ENCODE results near the gene TBC1D4.

TBC1D4 gene

DNA sequence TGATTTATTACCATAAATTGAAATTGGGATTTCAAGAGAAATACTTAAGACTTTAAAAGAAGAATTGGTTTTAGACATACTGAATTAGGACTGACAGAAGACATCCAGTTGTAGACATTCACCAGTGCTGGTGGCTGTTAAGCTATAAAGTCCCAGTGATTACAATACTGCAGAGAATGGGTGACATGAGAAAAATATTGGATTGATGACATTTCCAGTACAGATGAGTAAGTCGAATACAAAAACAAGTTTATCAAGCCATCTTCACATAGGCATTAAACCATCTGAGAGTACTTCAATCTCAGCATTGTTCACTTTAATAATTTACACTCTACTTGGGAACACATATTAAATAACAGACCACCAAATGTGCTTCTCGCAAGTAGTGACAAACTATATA lies 66.8 kb downstream of the TBC1D4 start:
- Mint-ChIP-seq H3K36me3 (ENCODE audit: low read depth) (peaks cover 3% of the 10 kb centered on the region), H3K27ac (peak overlapping the region; percentile 58 to 82 (median 67)), H3K4me1 (peaks cover 64% of the 10 kb centered on the region), H3K9me3 (no peaks in the 10 kb centered on the region), H3K4me3 (peak overlapping the region in 1 of 3 experiments; percentile 46), H3K27me3 (ENCODE audit: low read depth) (no peaks in the 10 kb centered on the region)
- TF ChIP-seq, protein P1, sequence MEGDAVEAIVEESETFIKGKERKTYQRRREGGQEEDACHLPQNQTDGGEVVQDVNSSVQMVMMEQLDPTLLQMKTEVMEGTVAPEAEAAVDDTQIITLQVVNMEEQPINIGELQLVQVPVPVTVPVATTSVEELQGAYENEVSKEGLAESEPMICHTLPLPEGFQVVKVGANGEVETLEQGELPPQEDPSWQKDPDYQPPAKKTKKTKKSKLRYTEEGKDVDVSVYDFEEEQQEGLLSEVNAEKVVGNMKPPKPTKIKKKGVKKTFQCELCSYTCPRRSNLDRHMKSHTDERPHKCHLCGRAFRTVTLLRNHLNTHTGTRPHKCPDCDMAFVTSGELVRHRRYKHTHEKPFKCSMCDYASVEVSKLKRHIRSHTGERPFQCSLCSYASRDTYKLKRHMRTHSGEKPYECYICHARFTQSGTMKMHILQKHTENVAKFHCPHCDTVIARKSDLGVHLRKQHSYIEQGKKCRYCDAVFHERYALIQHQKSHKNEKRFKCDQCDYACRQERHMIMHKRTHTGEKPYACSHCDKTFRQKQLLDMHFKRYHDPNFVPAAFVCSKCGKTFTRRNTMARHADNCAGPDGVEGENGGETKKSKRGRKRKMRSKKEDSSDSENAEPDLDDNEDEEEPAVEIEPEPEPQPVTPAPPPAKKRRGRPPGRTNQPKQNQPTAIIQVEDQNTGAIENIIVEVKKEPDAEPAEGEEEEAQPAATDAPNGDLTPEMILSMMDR (IDR thresholded peaks at IDR 0.05; ENCODE audit: unreplicated experiment in 3 of 3), result no peak

DNA sequence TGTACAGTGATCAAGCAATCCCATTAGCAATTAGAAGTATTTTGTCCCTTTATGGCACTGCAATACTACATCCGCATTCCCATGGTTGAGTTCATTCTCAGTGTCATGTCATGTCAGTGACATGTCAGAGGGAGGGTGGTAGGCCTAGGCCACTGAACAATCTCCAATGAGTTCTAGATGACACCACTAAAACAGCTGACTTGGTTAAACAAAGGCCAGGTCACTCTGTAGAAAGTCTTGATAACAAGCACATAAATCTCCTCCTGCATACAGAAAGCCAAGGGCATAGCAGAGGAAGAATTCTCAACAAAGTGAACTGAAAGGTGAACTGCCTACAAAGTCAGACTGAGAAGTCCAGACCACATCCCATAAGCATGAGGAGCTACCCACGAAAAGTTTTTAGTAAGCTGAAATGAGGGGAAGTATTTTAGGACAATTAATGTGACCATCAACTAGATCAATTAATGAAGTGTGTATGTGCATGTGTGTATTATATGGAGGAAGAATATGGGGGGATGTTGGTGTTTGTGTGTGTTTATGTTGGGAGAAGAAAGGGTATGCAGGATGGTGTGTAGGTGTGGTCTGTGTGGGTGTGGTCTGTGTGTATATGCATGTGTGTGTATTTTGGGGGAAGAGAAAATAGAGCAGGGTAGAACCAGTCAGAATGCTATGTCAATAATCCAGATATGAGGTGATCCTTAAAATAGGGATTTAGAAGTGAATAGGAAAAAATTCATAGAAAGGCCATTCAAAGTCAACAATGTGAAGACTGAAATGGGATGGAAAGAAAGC lies 67.7 kb downstream of the TBC1D4 start:
- TF ChIP-seq, protein P1 (IDR thresholded peaks at IDR 0.05; ENCODE audit: unreplicated experiment in 3 of 3), result no peak
- H3K9me3 Mint-ChIP-seq, result no peaks in the 10 kb centered on the region
- H3K27me3 Mint-ChIP-seq (ENCODE audit: low read depth), result no peaks in the 10 kb centered on the region
- H3K4me3 Mint-ChIP-seq, result no peak overlapping the region
- peaks cover 3% of the 10 kb centered on the region for H3K36me3 Mint-ChIP-seq (ENCODE audit: low read depth)
- H3K27ac Mint-ChIP-seq, result peak overlapping the region; percentile 19 to 37 (median 33)
- H3K4me1 Mint-ChIP-seq, result peaks cover 64% of the 10 kb centered on the region

DNA sequence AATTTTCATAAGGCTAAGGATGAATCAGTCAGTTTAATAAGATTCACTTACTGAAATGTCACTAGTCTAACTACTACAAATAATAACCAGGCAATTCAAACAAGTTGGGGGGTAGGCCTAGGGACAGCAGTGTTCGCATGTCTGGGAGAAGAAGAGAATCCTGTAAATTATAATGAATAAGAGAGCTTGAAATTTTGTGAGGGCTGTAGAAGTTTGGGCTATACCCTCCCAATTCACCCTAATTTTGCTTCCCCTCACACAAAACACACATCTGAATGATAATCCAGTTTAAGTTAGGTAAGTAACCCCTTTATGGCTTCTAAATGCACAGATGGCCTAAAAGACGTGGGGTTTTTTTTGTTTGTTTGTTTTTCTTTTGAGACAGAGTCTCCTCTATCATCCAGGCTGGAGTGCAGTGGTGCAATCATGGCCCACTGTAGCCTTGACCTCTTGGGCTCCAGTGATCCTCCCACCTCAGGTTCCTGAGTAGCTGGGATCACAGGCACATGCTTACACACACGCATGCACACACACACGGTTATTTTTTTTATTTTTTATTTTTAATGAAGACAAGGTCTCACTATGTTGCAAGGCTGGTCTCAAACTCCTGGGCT lies 69.9 kb downstream of the TBC1D4 start:
- Mint-ChIP-seq H3K4me3 (no peak overlapping the region), H3K4me1 (peaks cover 62% of the 10 kb centered on the region), H3K9me3 (no peaks in the 10 kb centered on the region), H3K36me3 (ENCODE audit: low read depth) (peaks cover 3% of the 10 kb centered on the region), H3K27ac (no peak overlapping the region), H3K27me3 (ENCODE audit: low read depth) (peaks cover 3% of the 10 kb centered on the region)
- TF ChIP-seq, protein P1 (IDR thresholded peaks at IDR 0.05; ENCODE audit: unreplicated experiment in 3 of 3), result no peak

DNA sequence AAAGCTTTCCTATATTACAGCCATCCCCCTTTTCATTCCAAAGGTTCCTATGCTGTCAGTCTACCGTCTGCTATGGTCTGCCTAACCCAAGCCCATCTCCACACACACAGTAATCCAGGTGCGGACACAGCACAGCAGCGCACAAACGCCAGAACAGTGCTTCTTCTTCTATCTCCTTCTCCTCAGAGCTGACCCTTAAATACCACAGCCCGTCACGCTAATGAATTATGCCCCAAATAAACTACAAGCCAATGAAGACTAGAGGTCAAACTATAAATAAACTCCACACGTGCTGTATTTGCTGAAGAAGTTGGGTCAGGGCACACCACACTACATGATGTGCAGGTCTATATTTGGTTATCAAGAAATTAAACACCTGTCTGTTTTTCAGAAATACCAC lies 71.8 kb downstream of the TBC1D4 start:
- Mint-ChIP-seq H3K36me3 (ENCODE audit: low read depth) (peaks cover 3% of the 10 kb centered on the region), H3K27ac (peak overlapping the region in 2 of 3 experiments; percentile 4 to 5), H3K9me3 (no peaks in the 10 kb centered on the region), H3K4me3 (no peak overlapping the region), H3K4me1 (peaks cover 56% of the 10 kb centered on the region), H3K27me3 (ENCODE audit: low read depth) (peaks cover 3% of the 10 kb centered on the region)
- TF ChIP-seq, protein P1 (IDR thresholded peaks at IDR 0.05; ENCODE audit: unreplicated experiment in 3 of 3), result no peak

DNA sequence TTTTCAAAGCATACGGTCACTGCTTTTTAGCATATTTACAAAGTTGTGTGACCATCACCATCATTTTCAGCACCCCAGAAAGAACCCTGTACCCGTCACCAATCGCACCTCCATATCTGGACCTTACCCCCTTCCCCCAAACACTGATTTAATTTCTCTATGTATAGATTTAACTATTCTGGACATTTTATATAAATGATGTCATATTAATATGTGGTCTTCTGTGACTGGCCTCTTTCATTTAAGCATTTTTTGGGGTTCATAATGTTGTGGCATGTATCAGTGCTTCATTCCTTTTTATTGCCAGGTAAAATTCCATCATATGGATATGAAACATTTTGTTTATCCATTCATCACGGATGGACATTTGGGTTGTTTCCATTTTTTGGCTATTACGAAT lies 74.0 kb downstream of the TBC1D4 start:
- Mint-ChIP-seq H3K36me3 (ENCODE audit: low read depth) (peaks cover 3% of the 10 kb centered on the region), H3K27ac (no peak overlapping the region), H3K4me1 (peaks cover 65% of the 10 kb centered on the region), H3K27me3 (ENCODE audit: low read depth) (peaks cover 3% of the 10 kb centered on the region), H3K9me3 (no peaks in the 10 kb centered on the region), H3K4me3 (no peak overlapping the region)
- TF ChIP-seq, protein P1 (IDR thresholded peaks at IDR 0.05; ENCODE audit: unreplicated experiment in 3 of 3), result no peak

Data from nephron (organoid).